Ovary (tissue), 9 donors: ENCODE data around the gene CCBE1. TPM values are rescaled to one million over a fixed set of nuclear protein-coding genes. Genes with fewer than 3 reads are reported as not detected.
"Not testable (repeated sequence)": the region's sequence is repeated elsewhere in the genome, so short reads cannot be mapped to it uniquely, and the experiment has no call there.

Experiments
- DNase-seq, 5 donors: peaks; one replicate each; pipeline ENCODE4 v3.0.0-alpha.2; 2019 to 2020
- H3K27ac ChIP-seq, 2 donors: fragments of 200-600 bp; one replicate each; pipeline versions ENCODE4 v1.5.1 to v1.8.0; 2019 to 2022
- H3K27me3 ChIP-seq: fragments of 200-600 bp; one replicate; pipeline ENCODE4 v1.8.0; 2022
- H3K36me3 ChIP-seq: fragments of 200-600 bp; sonication (generic); one replicate; pipeline ENCODE4 v1.5.1; 2019
- H3K4me1 ChIP-seq: one replicate; pipeline ENCODE4 v1.8.1; 2013; ENCODE audit warnings: mild to moderate bottlenecking, moderate library complexity; ENCODE audit not compliant: insufficient read depth
- H3K4me3 ChIP-seq: fragments of 200-600 bp; sonication (generic); one replicate; pipeline ENCODE4 v1.5.1; 2017
- H3K9me3 ChIP-seq, 2 donors: fragments of 200-600 bp in 1 of 2; sonication (generic) in 1 of 2; one replicate each; pipeline versions ENCODE4 v1.5.1 to v1.8.1; 2013 to 2019; ENCODE audit warnings: mild to moderate bottlenecking in 1 of 2, moderate library complexity in 1 of 2
- CTCF ChIP-seq, 3 donors: fragments of 450-650 bp in 2 of 3; fragments of 200-600 bp in 1 of 3; IDR thresholded peaks; one replicate each; pipeline versions ENCODE4 v1.5.1 to v1.8.0; 2016 to 2022; ENCODE audit warnings: antibody characterized with exemption in 3 of 3, mild to moderate bottlenecking in 1 of 3
- EP300 ChIP-seq: sonication (generic); formaldehyde crosslinking; IDR thresholded peaks from one replicate; pipeline ENCODE4 v1.6.1; 2017; ENCODE audit warnings: antibody characterized with exemption
- POLR2A ChIP-seq: fragments of 450-650 bp; IDR thresholded peaks from one replicate; pipeline ENCODE4 v1.6.1; 2017; ENCODE audit warnings: antibody characterized with exemption, mild to moderate bottlenecking, moderate library complexity
- WGBS, 3 donors: extraction: QIAGEN DNeasy Blood & Tissue Kit in 1 of 3; methylation state at CpG; one replicate each; pipeline versions ENCODE4 v1.1.5 to v1.1.7; 2013 to 2017; 5-methylcytosine and 5-hydroxymethylcytosine counted together
- intact Hi-C, 4 donors: fragments of 100-400 bp; cut with DNase I; formaldehyde crosslinking; loops; one replicate each; pipeline versions ENCODE4 v1.11.0 to v1.15.1; 2022 to 2023
- polyA plus RNA-seq, 2 donors: library from polyadenylated mRNA; stranded (reverse); fragments of 200-250 nt in 1 of 2; fragments of 350-450 nt in 1 of 2; fragmentation: Illumina TruSeq in 1 of 2; extraction: RNeasy Lipid Tissue Mini Kit (QIAGEN cat#74804) in 1 of 2; gene quantifications; one replicate each; pipeline ENCODE4 v1.2.3, GENCODE V29; 2013 to 2014
- total RNA-seq, 7 donors: library from RNA; depleted of rRNA in 2 of 7; stranded (reverse); fragments of >200 nt in 2 of 7; fragmentation: NEBNext Ultra II Directional in 3 of 7; extraction: Animal tissue kit (Norgen Biotek cat#: 25700) in 3 of 7; gene quantifications; one replicate each; pipeline versions ENCODE4 v1.1.0 to v1.2.4, GENCODE V29; 2016 to 2023
- donor health status: DM: no; HTN: no; CAD: no; lungs with moderate emphysema.
- donor health status: DM: no; HTN: no; CAD: no.
- donor health status: Bipolar disorder and iron deficiency.
- donor health status: DM: yes; HTN: yes; CAD: no.
- donor health status: DM: no; HTN: no; CAD: no.
- donor health status: DM: yes; HTN: yes; CAD: no.

CCBE1 gene
- total and polyA plus RNA-seq, 9 donors = 15.9 to 109 (median 43.9) TPM

DNA sequence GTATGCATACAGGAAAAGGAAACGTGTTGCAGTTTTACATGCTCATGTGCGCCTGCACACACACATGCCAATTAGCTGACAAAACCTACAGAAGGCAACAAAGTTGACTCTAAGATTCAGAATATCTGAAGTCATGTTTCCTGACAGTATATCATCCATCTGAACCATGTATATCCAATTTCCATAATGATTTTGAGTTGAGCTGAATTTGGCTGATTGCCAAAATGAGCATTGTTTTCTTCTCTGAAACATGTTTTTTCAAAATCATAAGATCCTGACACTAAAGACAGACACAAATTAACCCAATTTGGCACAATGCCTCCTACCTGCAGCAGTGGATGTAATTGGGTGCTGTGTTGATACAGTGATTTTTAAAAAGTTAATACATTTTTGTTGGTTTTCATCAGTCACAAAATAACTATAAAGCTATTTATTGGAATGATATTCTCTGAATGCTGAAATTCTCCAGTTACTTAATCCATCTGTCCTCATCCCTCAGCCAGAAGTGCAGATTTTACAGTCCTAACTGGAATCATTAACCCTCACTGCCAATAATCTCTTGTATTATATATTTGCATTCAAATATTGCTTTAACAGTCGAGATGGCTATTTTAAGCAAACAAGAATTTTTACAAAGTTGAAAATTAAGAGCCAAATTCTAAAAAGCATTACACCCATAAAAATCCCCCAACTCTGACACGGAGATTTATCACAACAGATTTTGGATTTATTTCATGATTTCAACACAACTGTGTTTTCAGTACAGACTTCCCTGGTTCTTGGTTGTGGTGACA, 176.5 kb downstream of the CCBE1 start:
- H3K9me3 ChIP-seq = no peaks in the 10 kb centered on the region
- TF ChIP-seq CTCF (IDR thresholded peaks at IDR 0.05) (no peak), POLR2A (no peak), EP300 (no peak)
- H3K27ac ChIP-seq = peak overlapping the region in 1 of 2 donors; percentile 62
- H3K36me3 ChIP-seq = no peaks in the 10 kb centered on the region
- peaks cover 12% of the 10 kb centered on the region for H3K4me1 ChIP-seq
- intact Hi-C loops = no loop called here
- no peak overlapping the region for H3K4me3 ChIP-seq
- 51 to 56% (median 51%) methylated on average over 4 of the region's 4 CpGs for WGBS, 3 donors
- H3K27me3 ChIP-seq = no peaks in the 10 kb centered on the region
- no peak for DNase-seq

GRCh38 chr18:59518705-59519104, 178.5 kb downstream of the CCBE1 start:
- Histone ChIP-seq H3K27ac (peak overlapping the region in 1 of 2 donors; percentile 0), H3K27me3 (no peaks in the 10 kb centered on the region), H3K9me3 (no peaks in the 10 kb centered on the region), H3K4me3 (no peak overlapping the region), H3K4me1 (peaks cover 23% of the 10 kb centered on the region), H3K36me3 (no peaks in the 10 kb centered on the region)
- 72 to 84% (median 74%) methylated on average over 2 of the region's 2 CpGs for WGBS, 3 donors
- TF ChIP-seq POLR2A = no peak
- TF ChIP-seq EP300 = no peak
- no peak for TF ChIP-seq CTCF (IDR thresholded peaks at IDR 0.05)
- DNase-seq = no peak
- intact Hi-C loops = loop anchor here in 2 of 4 donors (10.0 kb wide), 3 partner anchors 96 to 176 kb away; partner anchors contain the start of gene CCBE1 (in 1 of the 2)

- intact Hi-C loops = loop anchor here in 2 of 4 donors (10.0 kb wide), 3 partner anchors 97 to 177 kb away; partner anchors contain the start of gene CCBE1 (in 1 of the 2)
- 82 to 86% (median 85%) methylated on average over 4 of the region's 4 CpGs for WGBS, 3 donors
- peak overlapping the region in 1 of 2 donors; percentile 47 for H3K27ac ChIP-seq
- no peaks in the 10 kb centered on the region for H3K27me3 ChIP-seq
- TF ChIP-seq EP300 = no peak
- TF ChIP-seq POLR2A = no peak
- no peak for TF ChIP-seq CTCF (IDR thresholded peaks at IDR 0.05)
- peak in 2 of 5 donors; percentile 40 to 47 for DNase-seq
- no peaks in the 10 kb centered on the region for H3K9me3 ChIP-seq
- no peaks in the 10 kb centered on the region for H3K36me3 ChIP-seq
- H3K4me3 ChIP-seq = no peak overlapping the region
- peaks cover 25% of the 10 kb centered on the region for H3K4me1 ChIP-seq
These were observed 179.6 kb downstream of the CCBE1 start for GRCh38 chr18:59517446-59518165.

DNA sequence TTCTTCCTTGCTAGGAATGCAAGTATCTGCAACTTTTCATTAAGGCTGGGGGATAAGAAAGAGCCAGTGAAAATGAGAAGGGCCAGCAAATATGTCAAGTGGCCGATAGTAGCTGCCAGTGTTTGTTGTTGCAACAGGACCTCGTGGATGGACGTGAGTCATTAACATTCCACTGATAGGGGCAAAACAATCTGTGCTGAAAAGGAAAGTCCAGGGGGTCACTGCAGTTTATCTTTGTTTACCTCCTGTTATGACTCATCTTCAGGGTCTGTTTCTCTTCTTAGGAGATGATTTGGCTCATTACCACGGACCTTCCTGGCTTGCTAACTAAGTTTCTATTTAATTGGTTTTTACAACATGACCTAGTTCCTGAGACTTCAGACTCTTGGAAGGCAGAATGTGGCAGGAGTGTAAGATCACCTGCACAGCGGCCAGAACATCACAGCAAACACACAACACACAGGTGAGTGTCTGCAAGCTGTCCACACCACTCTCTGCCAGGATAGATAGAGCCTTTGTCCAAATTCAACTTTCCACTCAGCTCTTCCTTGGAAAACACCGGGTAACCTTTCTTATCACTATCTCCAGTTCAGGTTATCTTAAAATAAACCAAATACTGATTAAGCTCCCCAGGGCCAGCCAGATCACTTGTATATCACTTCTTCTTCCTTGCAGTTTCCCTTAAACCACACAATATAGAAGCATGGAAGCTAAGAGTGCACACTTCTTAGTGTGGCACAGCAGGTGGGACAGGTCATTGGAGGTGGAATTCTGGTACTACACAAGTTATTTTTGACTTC, 180.7 kb downstream of the CCBE1 start:
- WGBS, 3 donors = 3 to 4% (median 3%) methylated on average over 6 of the region's 6 CpGs
- H3K36me3 ChIP-seq = no peaks in the 10 kb centered on the region
- intact Hi-C loops = loop anchor here in 2 of 4 donors (10.0 kb wide), 3 partner anchors 98 to 178 kb away; partner anchors contain the start of gene CCBE1 (in 1 of the 2)
- H3K4me3 ChIP-seq = no peak overlapping the region
- no peaks in the 10 kb centered on the region for H3K27me3 ChIP-seq
- peaks cover 30% of the 10 kb centered on the region for H3K4me1 ChIP-seq
- TF ChIP-seq POLR2A = no peak
- TF ChIP-seq EP300 = peak; percentile 75
- H3K9me3 ChIP-seq = no peaks in the 10 kb centered on the region
- peak in 4 of 5 donors; percentile 58 to 80 (median 72) for DNase-seq
- H3K27ac ChIP-seq = peak overlapping the region in 1 of 2 donors; percentile 69

- peaks cover 28% of the 10 kb centered on the region for H3K4me1 ChIP-seq
- not testable (repeated sequence) for H3K4me3 ChIP-seq, DNase-seq, H3K9me3 ChIP-seq, H3K27me3 ChIP-seq, H3K36me3 ChIP-seq
- WGBS, 3 donors = 65 to 72% (median 67%) methylated on average over 6 of the region's 6 CpGs
- intact Hi-C loops = loop anchor here in 2 of 4 donors (10.0 kb wide), 3 partner anchors 99 to 179 kb away; partner anchors contain the start of gene CCBE1 (in 1 of the 2)
- H3K27ac ChIP-seq = peak overlapping the region in 1 of 2 donors; percentile 69
These were observed 181.3 kb downstream of the CCBE1 start for GRCh38 chr18:59515956-59516355.
